Liver (tissue), 9 donors: Measurements from ENCODE around the gene POLA1. TPM values are rescaled to one million over a fixed set of nuclear protein-coding genes. Genes with fewer than 3 reads are reported as not detected.

Experiments
- DNase-seq: peaks from one replicate; pipeline ENCODE4 v3.0.0-alpha.2; 2017; ENCODE audit warnings: low spot score
- H3K27ac ChIP-seq, 2 donors: one replicate each; pipeline ENCODE4 v1.7.0; 2013; ENCODE audit warnings: inconsistent platforms in 2 of 2, low read length in 2 of 2, control low read depth in 1 of 2, low read depth in 1 of 2, mild to moderate bottlenecking in 1 of 2
- H3K27me3 ChIP-seq, 4 donors: one replicate each; pipeline versions ENCODE4 v1.6.1 to v1.7.0; 2013; ENCODE audit warnings: low read length in 3 of 4, inconsistent platforms in 1 of 4, mild to moderate bottlenecking in 1 of 4, moderate library complexity in 1 of 4; ENCODE audit not compliant: control insufficient read depth in 4 of 4, insufficient read depth in 4 of 4
- H3K36me3 ChIP-seq, 4 donors: one replicate each; pipeline versions ENCODE4 v1.6.1 to v1.7.0; 2013; ENCODE audit warnings: low read length in 3 of 4, mild to moderate bottlenecking in 3 of 4, low read depth in 1 of 4, moderate library complexity in 1 of 4; ENCODE audit not compliant: control insufficient read depth in 4 of 4, insufficient read depth in 3 of 4
- H3K4me1 ChIP-seq, 4 donors: one replicate each; pipeline versions ENCODE4 v1.6.1 to v1.7.0; 2013; ENCODE audit warnings: low read length in 3 of 4, mild to moderate bottlenecking in 3 of 4, moderate library complexity in 1 of 4; ENCODE audit not compliant: control insufficient read depth in 4 of 4, insufficient read depth in 4 of 4
- H3K4me3 ChIP-seq, 3 donors: one replicate each; pipeline versions ENCODE4 v1.6.1 to v1.7.0; 2013; ENCODE audit warnings: low read length in 3 of 3, control low read depth in 1 of 3, low read depth in 1 of 3, mild to moderate bottlenecking in 1 of 3
- H3K9ac ChIP-seq, 2 donors: one replicate each; pipeline ENCODE4 v1.7.0; 2013; ENCODE audit warnings: low read length in 2 of 2, mild to moderate bottlenecking in 2 of 2, moderate library complexity in 2 of 2, control low read depth in 1 of 2, low read depth in 1 of 2
- H3K9me3 ChIP-seq, 4 donors: one replicate each; pipeline versions ENCODE4 v1.6.1 to v1.7.0; 2013; ENCODE audit warnings: low read length in 3 of 4; ENCODE audit not compliant: control insufficient read depth in 4 of 4
- ATF3 ChIP-seq: IDR thresholded peaks from 2 replicates; pipeline ENCODE4 v1.6.1; 2016; ENCODE audit warnings: antibody characterized with exemption
- CTCF ChIP-seq: fragments of 150-350 bp; IDR thresholded peaks from 2 replicates; pipeline ENCODE4 v1.5.1; 2017; ENCODE audit warnings: improper control_type of control experiment, low read depth, low read length; ENCODE audit not compliant: missing input control
- FOXA1 ChIP-seq: IDR thresholded peaks from 2 replicates; pipeline ENCODE4 v1.6.1; 2016; ENCODE audit warnings: antibody characterized with exemption
- FOXA2 ChIP-seq: IDR thresholded peaks from 2 replicates; pipeline ENCODE4 v1.6.1; 2016; ENCODE audit warnings: antibody characterized with exemption
- GABPA ChIP-seq, 2 donors: IDR thresholded peaks in 1 of 2; conservative IDR thresholded peaks in 1 of 2; 2 replicates each; pipeline ENCODE4 v1.6.1; 2016; ENCODE audit warnings: antibody characterized with exemption in 2 of 2, mild to moderate bottlenecking in 1 of 2, moderate library complexity in 1 of 2
- HNF4A ChIP-seq, 2 donors: conservative IDR thresholded peaks; 2 replicates each; pipeline ENCODE4 v1.6.1; 2016; ENCODE audit warnings: antibody characterized with exemption in 2 of 2, mild to moderate bottlenecking in 2 of 2
- HNF4G ChIP-seq: IDR thresholded peaks from 2 replicates; pipeline ENCODE4 v1.6.1; 2016; ENCODE audit warnings: antibody characterized with exemption
- JUND ChIP-seq, 2 donors: IDR thresholded peaks; 2 replicates each; pipeline ENCODE4 v1.6.1; 2016; ENCODE audit warnings: antibody characterized with exemption in 2 of 2
- MAX ChIP-seq: IDR thresholded peaks from 2 replicates; pipeline ENCODE4 v1.6.1; 2016; ENCODE audit warnings: antibody characterized with exemption
- NR2F2 ChIP-seq: IDR thresholded peaks from 2 replicates; pipeline ENCODE4 v1.6.1; 2016; ENCODE audit warnings: antibody characterized with exemption
- RAD21 ChIP-seq, 2 donors: IDR thresholded peaks; 2 replicates each; pipeline ENCODE4 v1.6.1; 2016; ENCODE audit warnings: antibody characterized with exemption in 2 of 2, mild to moderate bottlenecking in 2 of 2
- SP1 ChIP-seq: IDR thresholded peaks from 2 replicates; pipeline ENCODE4 v1.6.1; 2018; ENCODE audit warnings: antibody characterized with exemption, mild to moderate bottlenecking
- TAF1 ChIP-seq: conservative IDR thresholded peaks from 2 replicates; pipeline ENCODE4 v1.6.1; 2016; ENCODE audit warnings: antibody characterized with exemption, mild to moderate bottlenecking
- YY1 ChIP-seq: IDR thresholded peaks from 2 replicates; pipeline ENCODE4 v1.6.1; 2016; ENCODE audit warnings: antibody characterized with exemption, mild to moderate bottlenecking
- ZBTB33 ChIP-seq: IDR thresholded peaks from 2 replicates; pipeline ENCODE4 v1.6.1; 2016; ENCODE audit warnings: antibody characterized with exemption
- WGBS: extraction: QIAGEN DNeasy Blood & Tissue Kit; methylation state at CpG from one replicate; pipeline ENCODE4 v1.1.7; 2013; 5-methylcytosine and 5-hydroxymethylcytosine counted together
- polyA plus RNA-seq, 2 donors: library from polyadenylated mRNA; stranded (reverse) in 1 of 2; unstranded in 1 of 2; fragments of 200-250 nt in 1 of 2; fragments of >200 nt in 1 of 2; fragmentation: Nextera tagmentation in 1 of 2; extraction: Ambion mirVana in 1 of 2; gene quantifications; one replicate each; pipeline versions ENCODE4 v1.2.1 to v1.2.3, GENCODE V29; 2013 to 2015
- total RNA-seq, 2 donors: library from RNA; depleted of rRNA; stranded (reverse); fragments of >200 nt; gene quantifications; one replicate each; pipeline ENCODE4 v1.2.3, GENCODE V29; 2014
- donor health status: healthy.
- donor health status: healthy.
- donor health status: healthy.
- donor health status: healthy.
- donor health status: healthy.

The POLA1 gene
- total and polyA plus RNA-seq, 4 donors: 0.93 to 12.7 (median 4.3) TPM

GRCh38 chrX:25006586-25007058 is 312.9 kb downstream of the POLA1 start:
- Histone ChIP-seq H3K4me3 (peak overlapping the region in 1 of 3 donors; percentile 17), H3K9ac (no peak overlapping the region), H3K4me1 (peaks cover 7 to 32% (median 14%) of the 10 kb centered on the region in 4 donors), H3K9me3 (no peaks in the 10 kb centered on the region), H3K27ac (no peak overlapping the region), H3K27me3 (peaks cover 0 to 15% (median 2%) of the 10 kb centered on the region in 4 donors), H3K36me3 (no peaks in the 10 kb centered on the region)
- TF ChIP-seq GABPA (IDR thresholded peaks at IDR 0.05 in 1 of 2, conservative IDR thresholded peaks at IDR 0.05 in 1 of 2): no peak
- TF ChIP-seq JUND (IDR thresholded peaks at IDR 0.05): no peak
- no peak for TF ChIP-seq MAX
- no peak for TF ChIP-seq HNF4G
- TF ChIP-seq SP1: no peak
- TF ChIP-seq ATF3: no peak
- no peak for TF ChIP-seq ZBTB33
- TF ChIP-seq CTCF: no peak
- TF ChIP-seq FOXA1: no peak
- TF ChIP-seq HNF4A (conservative IDR thresholded peaks at IDR 0.05): no peak
- TF ChIP-seq RAD21 (IDR thresholded peaks at IDR 0.05): no peak
- TF ChIP-seq YY1: no peak
- TF ChIP-seq NR2F2: no peak
- no peak for TF ChIP-seq FOXA2
- TF ChIP-seq TAF1: no peak
- 12% methylated on average over 7 of the region's 7 CpGs for WGBS
- no peak for DNase-seq

GRCh38 chrX:25007059-25008053 is 313.6 kb downstream of the POLA1 start:
- H3K27me3 ChIP-seq: peaks cover 0 to 13% (median 2%) of the 10 kb centered on the region in 4 donors
- no peak overlapping the region for H3K27ac ChIP-seq
- H3K36me3 ChIP-seq: no peaks in the 10 kb centered on the region
- no peaks in the 10 kb centered on the region for H3K9me3 ChIP-seq
- DNase-seq: no peak
- TF ChIP-seq HNF4G (no peak), CTCF (no peak), YY1 (no peak)
- no peak overlapping the region for H3K9ac ChIP-seq
- H3K4me1 ChIP-seq: peaks cover 7 to 34% (median 14%) of the 10 kb centered on the region in 4 donors
- H3K4me3 ChIP-seq: peak overlapping the region in 1 of 3 donors; percentile 17
- 6% methylated on average over 64 of the region's 64 CpGs for WGBS
